ENCODE data around the gene ZNF432. TPM values are rescaled to one million over a fixed set of nuclear protein-coding genes. Genes with fewer than 3 reads are reported as not detected.
"Not testable (repeated sequence)": the region's sequence is repeated elsewhere in the genome, so short reads cannot be mapped to it uniquely, and the experiment has no call there.

Gene ZNF432
- total and polyA plus RNA-seq, 5 donors, result 6.2 to 13.5 (median 12.0) TPM

DNA sequence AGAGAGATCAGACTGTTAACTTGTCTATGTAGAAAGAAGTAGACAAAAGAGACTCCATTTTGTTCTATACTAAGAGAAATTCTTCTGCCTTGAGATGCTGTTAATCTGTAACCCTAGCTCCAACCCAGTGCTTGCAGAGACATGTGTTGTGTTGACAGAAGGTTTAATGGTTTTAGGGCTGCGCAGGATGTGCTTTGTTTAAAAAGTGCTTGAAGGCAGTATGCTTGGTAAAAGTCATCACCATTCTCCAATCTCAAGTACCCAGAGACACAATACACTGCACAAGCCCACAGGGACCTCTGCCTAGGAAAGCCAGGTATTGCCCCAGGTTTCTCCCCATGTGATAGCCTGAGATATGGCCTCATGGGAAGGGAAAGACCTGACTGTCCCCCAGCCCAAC lies 3.1 kb upstream of the ZNF432 start:
- H3K4me3 ChIP-seq (ENCODE audit: low read length); H3K9me3 ChIP-seq (ENCODE audit: control insufficient read depth, low read length); DNase-seq; H3K4me1 ChIP-seq (ENCODE audit: control insufficient read depth, insufficient read depth, low read length); intact Hi-C loops (cut with DNase I); ATAC-seq; H3K27me3 ChIP-seq (ENCODE audit: control insufficient read depth, insufficient read depth); H3K27ac ChIP-seq (ENCODE audit: low read length): not testable (repeated sequence)
- 98% methylated on average over 1 of the region's 1 CpG for WGBS

DNA sequence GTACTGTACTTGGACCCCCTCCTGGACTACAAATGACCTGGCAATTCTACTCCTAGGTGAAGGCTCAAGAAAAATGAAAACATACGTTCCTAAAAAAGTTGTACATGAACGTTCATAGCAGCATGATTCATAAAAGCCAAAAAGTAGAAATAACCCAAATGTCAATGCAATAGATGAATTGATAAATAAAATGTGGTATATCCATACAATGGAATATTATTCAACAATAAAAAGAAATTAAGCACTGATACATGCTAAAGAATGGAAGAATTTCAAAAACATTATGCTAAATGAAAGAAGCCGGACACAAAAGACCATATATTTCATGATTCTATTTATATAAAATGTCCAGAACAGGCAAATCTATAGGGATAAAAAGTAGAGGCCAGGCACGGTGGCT lies 9.5 kb downstream of the ZNF432 start:
- DNase-seq (no peak), ATAC-seq (no peak)
- intact Hi-C loops (cut with DNase I), result no loop called here
- H3K4me3 ChIP-seq (ENCODE audit: low read length), result no peak overlapping the region
- H3K9me3 ChIP-seq (ENCODE audit: control insufficient read depth, low read length), result peaks cover 20% of the 10 kb centered on the region
- WGBS, result 96% methylated on average over 4 of the region's 4 CpGs
- H3K27ac ChIP-seq (ENCODE audit: low read length), result no peak overlapping the region
- no peaks in the 10 kb centered on the region for H3K27me3 ChIP-seq (ENCODE audit: control insufficient read depth, insufficient read depth)
- H3K4me1 ChIP-seq (ENCODE audit: control insufficient read depth, insufficient read depth, low read length), result no peaks in the 10 kb centered on the region

DNA sequence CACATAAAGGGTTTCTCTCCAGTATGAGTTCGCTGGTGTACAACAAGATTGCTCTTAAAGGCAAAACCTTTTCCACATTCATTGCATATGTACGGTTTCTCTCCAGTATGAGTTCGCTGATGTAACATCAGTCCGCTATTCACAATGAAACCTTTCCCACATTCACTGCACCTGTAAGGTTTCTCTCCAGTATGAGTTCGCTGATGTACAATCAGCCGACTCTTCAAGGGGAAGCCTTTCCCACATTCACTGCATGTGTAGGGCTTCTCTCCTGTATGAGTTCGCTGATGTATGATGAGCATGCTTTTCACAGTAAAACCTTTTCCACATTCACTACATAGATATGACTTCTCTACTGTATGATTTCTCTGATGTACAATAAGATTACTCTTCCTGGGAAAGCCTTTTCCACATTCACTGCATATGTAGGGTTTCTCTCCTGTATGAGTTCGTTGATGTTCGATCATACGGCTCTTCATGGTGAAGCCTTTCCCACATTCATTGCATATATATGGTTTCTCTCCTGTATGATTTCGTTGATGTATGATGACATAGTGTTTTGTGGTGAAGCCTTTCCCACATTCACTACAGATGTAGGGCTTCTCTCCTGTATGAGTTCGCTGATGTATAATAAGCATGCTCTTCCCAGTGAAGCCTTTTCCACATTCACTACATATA lies 14.4 kb downstream of the ZNF432 start:
- 98% methylated on average over 12 of the region's 12 CpGs for WGBS
- no peaks in the 10 kb centered on the region for H3K27me3 ChIP-seq (ENCODE audit: control insufficient read depth, insufficient read depth)
- peaks cover 21% of the 10 kb centered on the region for H3K9me3 ChIP-seq (ENCODE audit: control insufficient read depth, low read length)
- no peak overlapping the region for H3K27ac ChIP-seq (ENCODE audit: low read length)
- DNase-seq (no peak), ATAC-seq (no peak)
- intact Hi-C loops (cut with DNase I), result no loop called here
- no peaks in the 10 kb centered on the region for H3K4me1 ChIP-seq (ENCODE audit: control insufficient read depth, insufficient read depth, low read length)
- H3K4me3 ChIP-seq (ENCODE audit: low read length), result no peak overlapping the region

GRCh38 chr19:52028780-52029123 lies 19.9 kb downstream of the ZNF432 start:
- H3K27ac ChIP-seq (ENCODE audit: low read length), result peak overlapping the region; percentile 99
- ATAC-seq (peak; percentile 41 to 56), DNase-seq (no peak)
- no peaks in the 10 kb centered on the region for H3K27me3 ChIP-seq (ENCODE audit: control insufficient read depth, insufficient read depth)
- H3K4me1 ChIP-seq (ENCODE audit: control insufficient read depth, insufficient read depth, low read length), result peaks cover 7% of the 10 kb centered on the region
- 16% methylated on average over 5 of the region's 5 CpGs for WGBS
- H3K4me3 ChIP-seq (ENCODE audit: low read length), result peak overlapping the region; percentile 92
- H3K9me3 ChIP-seq (ENCODE audit: control insufficient read depth, low read length), result peaks cover 5% of the 10 kb centered on the region
- intact Hi-C loops (cut with DNase I), result no loop called here

- intact Hi-C loops (cut with DNase I), result no loop called here
- H3K9me3 ChIP-seq (ENCODE audit: control insufficient read depth, low read length), result peaks cover 5% of the 10 kb centered on the region
These were observed 20.4 kb downstream of the ZNF432 start, which contains the start of gene ZNF614 for GRCh38 chr19:52028027-52028779. Gene ZNF614, minus strand, starts transcription at chr19:52028379. Its CDS starts 2,634 bp downstream, at chr19:52025745.

DNA sequence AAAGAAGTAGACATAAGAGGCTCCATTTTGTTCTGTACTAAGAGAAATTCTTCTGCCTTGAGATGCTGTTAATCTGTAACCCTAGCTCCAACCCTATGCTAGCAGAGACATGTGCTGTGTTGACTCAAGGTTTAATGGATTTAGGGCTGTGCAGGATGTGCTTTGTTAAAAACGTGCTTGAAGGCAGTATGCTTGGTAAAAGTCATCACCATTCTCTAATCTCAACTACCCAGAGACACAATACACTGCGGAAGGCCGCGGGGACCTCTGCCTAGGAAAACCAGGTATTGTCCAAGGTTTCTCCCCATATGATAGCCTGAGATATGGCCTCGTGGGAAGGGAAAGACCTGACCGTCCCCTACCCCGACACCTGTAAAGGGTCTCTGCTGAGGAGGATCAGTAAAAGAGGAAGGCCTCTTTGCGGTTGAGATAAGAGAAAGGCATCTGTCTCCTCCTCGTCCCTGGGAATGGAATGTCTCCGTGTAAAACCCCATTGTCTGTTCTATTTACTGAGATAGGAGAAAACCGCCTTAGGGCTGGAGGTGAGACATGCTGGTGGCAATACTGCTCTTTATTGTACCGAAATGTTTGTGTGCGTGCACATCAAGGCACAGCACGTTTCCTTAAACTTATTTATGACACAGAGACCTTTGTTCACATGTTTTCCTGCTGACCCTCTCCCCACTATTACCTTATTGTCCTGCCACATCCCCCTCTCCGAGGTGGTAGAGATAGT lies 22.2 kb downstream of the ZNF432 start:
- H3K4me3 ChIP-seq (ENCODE audit: low read length); H3K27ac ChIP-seq (ENCODE audit: low read length); H3K9me3 ChIP-seq (ENCODE audit: control insufficient read depth, low read length); DNase-seq; H3K4me1 ChIP-seq (ENCODE audit: control insufficient read depth, insufficient read depth, low read length); intact Hi-C loops (cut with DNase I); H3K27me3 ChIP-seq (ENCODE audit: control insufficient read depth, insufficient read depth); ATAC-seq: not testable (repeated sequence)
- WGBS, result 80% methylated on average over 15 of the region's 15 CpGs

More at GRCh38 chr19:52028027-52028779, 20.4 kb downstream of the ZNF432 start, which contains the start of gene ZNF614:
- Histone ChIP-seq H3K27ac (ENCODE audit: low read length) (peak within 1 kb of the TSS; percentile 99), H3K4me3 (ENCODE audit: low read length) (peak within 1 kb of the TSS; percentile 92), H3K4me1 (ENCODE audit: control insufficient read depth, insufficient read depth, low read length) (peaks cover 7% of the 10 kb centered on the region), H3K27me3 (ENCODE audit: control insufficient read depth, insufficient read depth) (no peaks in the 10 kb centered on the region)
- under 1% methylated on average over 53 of the region's 53 CpGs for WGBS
- ATAC-seq (peak; percentile 98 to 99), DNase-seq (peak; percentile 89 to 95 (median 95))

- H3K4me1 ChIP-seq (ENCODE audit: control insufficient read depth, insufficient read depth, low read length); H3K27ac ChIP-seq (ENCODE audit: low read length); intact Hi-C loops (cut with DNase I); ATAC-seq; H3K27me3 ChIP-seq (ENCODE audit: control insufficient read depth, insufficient read depth); H3K4me3 ChIP-seq (ENCODE audit: low read length); DNase-seq; H3K9me3 ChIP-seq (ENCODE audit: control insufficient read depth, low read length): not testable (repeated sequence)
- WGBS, result 93% methylated on average over 4 of the region's 4 CpGs
These were observed 24.2 kb downstream of the ZNF432 start for GRCh38 chr19:52024478-52024877.

DNA sequence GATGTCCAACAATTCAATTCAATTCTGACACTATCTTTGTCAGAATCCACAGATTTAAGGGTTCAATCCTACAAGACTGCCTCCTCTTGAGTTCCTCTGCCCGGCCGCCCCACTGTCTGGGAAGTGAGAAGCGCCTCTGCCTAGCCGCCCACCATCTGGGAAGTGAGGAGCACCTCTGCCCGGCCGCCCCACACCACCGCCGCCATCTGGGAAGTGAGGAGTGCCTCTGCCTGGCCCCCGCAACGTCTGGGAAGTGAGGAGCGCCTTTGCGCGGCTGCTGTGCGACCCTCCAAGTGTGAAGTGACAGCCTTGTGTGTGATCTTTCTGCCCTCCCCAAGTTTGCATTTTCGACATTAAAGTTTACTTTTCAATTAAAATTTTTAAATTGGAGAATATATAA lies 26.4 kb downstream of the ZNF432 start:
- WGBS, result 97% methylated on average over 15 of the region's 15 CpGs
- Histone ChIP-seq H3K4me3 (ENCODE audit: low read length) (no peak overlapping the region), H3K9me3 (ENCODE audit: control insufficient read depth, low read length) (peaks cover 6% of the 10 kb centered on the region), H3K27me3 (ENCODE audit: control insufficient read depth, insufficient read depth) (no peaks in the 10 kb centered on the region), H3K27ac (ENCODE audit: low read length) (no peak overlapping the region), H3K4me1 (ENCODE audit: control insufficient read depth, insufficient read depth, low read length) (peaks cover 6% of the 10 kb centered on the region)
- ATAC-seq (no peak), DNase-seq (peak in 1 of 3 donors; percentile 31)
- intact Hi-C loops (cut with DNase I), result no loop called here

DNA sequence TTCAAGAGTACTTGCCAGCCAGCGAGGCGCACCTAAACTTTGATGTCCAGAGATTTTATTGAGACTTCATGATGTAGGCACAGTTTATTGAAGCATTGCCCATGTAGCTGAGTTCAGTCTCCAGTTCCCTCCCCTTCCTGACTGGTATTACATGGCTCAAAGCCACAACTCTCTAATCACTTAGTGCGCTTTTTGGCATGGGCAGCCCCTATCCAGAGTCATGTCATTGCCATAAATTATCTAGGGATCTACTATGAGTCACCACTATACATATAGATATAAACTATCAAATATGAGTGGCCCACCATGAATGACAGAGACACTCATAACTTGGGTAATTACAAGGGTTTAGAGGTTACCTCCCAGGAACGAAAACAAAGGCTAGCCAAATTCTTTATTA lies 28.1 kb downstream of the ZNF432 start:
- DNase-seq (no peak), ATAC-seq (no peak)
- no peaks in the 10 kb centered on the region for H3K4me1 ChIP-seq (ENCODE audit: control insufficient read depth, insufficient read depth, low read length)
- H3K4me3 ChIP-seq (ENCODE audit: low read length), result no peak overlapping the region
- H3K27ac ChIP-seq (ENCODE audit: low read length), result no peak overlapping the region
- H3K9me3 ChIP-seq (ENCODE audit: control insufficient read depth, low read length), result peaks cover 6% of the 10 kb centered on the region
- 94% methylated on average over 4 of the region's 4 CpGs for WGBS
- H3K27me3 ChIP-seq (ENCODE audit: control insufficient read depth, insufficient read depth), result no peaks in the 10 kb centered on the region
- intact Hi-C loops (cut with DNase I), result no loop called here

DNA sequence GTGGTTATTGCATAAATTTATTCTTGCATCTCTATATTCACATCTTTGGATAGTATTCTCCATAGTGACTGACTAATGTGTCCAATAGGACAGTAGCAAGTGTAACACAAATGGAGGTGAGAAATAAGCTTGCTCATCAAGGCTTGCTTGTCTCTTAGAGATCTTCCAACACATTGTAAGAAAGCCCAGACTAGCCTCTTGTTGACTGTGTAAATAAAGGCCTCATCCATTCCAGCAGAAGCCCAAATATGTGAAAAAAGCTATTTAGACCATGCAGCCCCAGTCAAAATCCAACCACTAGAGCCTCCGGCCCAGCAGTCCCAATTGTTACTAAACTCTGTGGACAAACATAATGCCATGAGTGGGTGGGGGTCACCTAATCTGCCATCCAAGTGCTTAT lies 38.0 kb downstream of the ZNF432 start:
- Histone ChIP-seq H3K4me3 (ENCODE audit: low read length) (no peak overlapping the region), H3K27ac (ENCODE audit: low read length) (no peak overlapping the region), H3K9me3 (ENCODE audit: control insufficient read depth, low read length) (no peaks in the 10 kb centered on the region), H3K4me1 (ENCODE audit: control insufficient read depth, insufficient read depth, low read length) (no peaks in the 10 kb centered on the region), H3K27me3 (ENCODE audit: control insufficient read depth, insufficient read depth) (no peaks in the 10 kb centered on the region)
- intact Hi-C loops (cut with DNase I), result no loop called here
- WGBS, result 88% methylated on average over 1 of the region's 1 CpG
- DNase-seq, result no peak
- no peak for ATAC-seq

Measured in right cardiac atrium (tissue), 5 donors.